SK-N-MC (cell line): ENCODE data around the gene KIAA1958.
"Not testable (repeated sequence)": the region's sequence is repeated elsewhere in the genome, so short reads cannot be mapped to it uniquely, and the experiment has no call there.

Experiments
- DNase-seq: peaks from one replicate; pipeline ENCODE4 v3.0.0-alpha.2; 2011; ENCODE audit warnings: low read depth, low spot score
- H3K27ac ChIP-seq: fragments of 200-600 bp; sonication (generic); 2 replicates; pipeline ENCODE4 v1.5.1; 2016; ENCODE audit warnings: mixed run types
- H3K36me3 ChIP-seq: fragments of 200-600 bp; sonication (generic); 2 replicates; pipeline ENCODE4 v1.6.1; 2017; ENCODE audit warnings: antibody characterized with exemption, low read length, mixed read lengths; ENCODE audit not compliant: insufficient read depth
- H3K4me3 ChIP-seq: fragments of 200-600 bp; sonication (generic); 2 replicates; pipeline ENCODE4 v1.5.1; 2016
- H3K9ac ChIP-seq: fragments of 200-600 bp; sonication (generic); 2 replicates; pipeline ENCODE4 v1.8.0; 2017; ENCODE audit warnings: mixed run types, mixed read lengths; ENCODE audit not compliant: insufficient read length
- H3K9me3 ChIP-seq: fragments of 200-600 bp; sonication (generic); 2 replicates; pipeline ENCODE4 v1.6.1; 2017; ENCODE audit warnings: low read depth, mild to moderate bottlenecking, antibody characterized with exemption, low read length, moderate library complexity, mixed read lengths
- EZH2 ChIP-seq: fragments of 200-600 bp; sonication (generic); IDR thresholded peaks from one replicate; pipeline ENCODE4 v1.6.1; 2017; ENCODE audit warnings: antibody characterized with exemption
- FOXP2 ChIP-seq: optimal IDR thresholded peaks from 2 replicates; pipeline ENCODE3; 2011; ENCODE audit warnings: mild to moderate bottlenecking, moderate library complexity; ENCODE audit not compliant: insufficient read depth; ENCODE audit errors: extremely low read length, control extremely low read depth
- POLR2AphosphoS5 ChIP-seq: IDR thresholded peaks from 2 replicates; pipeline ENCODE4 v1.6.1; 2012; ENCODE audit warnings: mild to moderate bottlenecking, low read depth, low read length, borderline replicate concordance

The KIAA1958 gene

GRCh38 chr9:112670991-112671625, 184.5 kb downstream of the KIAA1958 start:
- Histone ChIP-seq H3K4me3 (no peak overlapping the region), H3K9me3 (no peaks in the 10 kb centered on the region), H3K36me3 (no peaks in the 10 kb centered on the region), H3K27ac (no peak overlapping the region), H3K9ac (no peak overlapping the region)
- TF ChIP-seq POLR2AphosphoS5 (no peak), EZH2 (no peak), FOXP2 (no peak)
- DNase-seq = no peak

GRCh38 chr9:112673221-112673620, 186.6 kb downstream of the KIAA1958 start:
- H3K36me3 ChIP-seq, H3K9me3 ChIP-seq, H3K4me3 ChIP-seq, DNase-seq, H3K27ac ChIP-seq, H3K9ac ChIP-seq: not testable (repeated sequence)

- H3K4me3 ChIP-seq = no peak overlapping the region
- H3K36me3 ChIP-seq = no peaks in the 10 kb centered on the region
- no peaks in the 10 kb centered on the region; the same call in 1 of the 2 replicates for H3K9me3 ChIP-seq
- DNase-seq = no peak
- no peak overlapping the region for H3K9ac ChIP-seq
- TF ChIP-seq FOXP2 (no peak), POLR2AphosphoS5 (no peak), EZH2 (no peak)
- no peak overlapping the region for H3K27ac ChIP-seq
Measured at GRCh38 chr9:112677040-112677439, 190.4 kb downstream of the KIAA1958 start.

GRCh38 chr9:112680731-112681402, 194.2 kb downstream of the KIAA1958 start:
- Histone ChIP-seq H3K36me3 (no peaks in the 10 kb centered on the region), H3K9ac (no peak overlapping the region), H3K27ac (no peak overlapping the region), H3K9me3 (no peaks in the 10 kb centered on the region; the same call in 1 of the 2 replicates), H3K4me3 (no peak overlapping the region)
- no peak for TF ChIP-seq POLR2AphosphoS5
- no peak for TF ChIP-seq FOXP2
- no peak for TF ChIP-seq EZH2
- DNase-seq = no peak

GRCh38 chr9:112689161-112689740, 202.6 kb downstream of the KIAA1958 start:
- no peak for DNase-seq
- TF ChIP-seq FOXP2 (no peak), POLR2AphosphoS5 (no peak), EZH2 (no peak)
- Histone ChIP-seq H3K36me3 (peaks cover 29% of the 10 kb centered on the region), H3K4me3 (no peak overlapping the region), H3K9me3 (no peaks in the 10 kb centered on the region), H3K9ac (no peak overlapping the region), H3K27ac (no peak overlapping the region)

GRCh38 chr9:112694706-112695555, 208.3 kb downstream of the KIAA1958 start:
- Histone ChIP-seq H3K9me3 (no peaks in the 10 kb centered on the region), H3K27ac (peak overlapping the region; percentile 45; the same call in 1 of the 2 replicates), H3K4me3 (no peak overlapping the region), H3K36me3 (peaks cover 18% of the 10 kb centered on the region; the same call in 1 of the 2 replicates), H3K9ac (no peak overlapping the region)
- TF ChIP-seq POLR2AphosphoS5 (no peak), EZH2 (no peak), FOXP2 (no peak)
- no peak for DNase-seq

GRCh38 chr9:112696461-112696860, 209.8 kb downstream of the KIAA1958 start:
- H3K4me3 ChIP-seq = no peak overlapping the region
- TF ChIP-seq FOXP2 (no peak), EZH2 (no peak), POLR2AphosphoS5 (no peak)
- no peak overlapping the region for H3K27ac ChIP-seq
- H3K9ac ChIP-seq = no peak overlapping the region
- H3K36me3 ChIP-seq = peaks cover 10% of the 10 kb centered on the region
- DNase-seq = no peak
- no peaks in the 10 kb centered on the region for H3K9me3 ChIP-seq

- no peak overlapping the region for H3K27ac ChIP-seq
- no peak overlapping the region for H3K9ac ChIP-seq
- no peak for TF ChIP-seq POLR2AphosphoS5
- no peak for TF ChIP-seq EZH2
- no peak for TF ChIP-seq FOXP2
- H3K4me3 ChIP-seq = no peak overlapping the region
- no peak for DNase-seq
- no peaks in the 10 kb centered on the region for H3K9me3 ChIP-seq
- H3K36me3 ChIP-seq = peaks cover 10% of the 10 kb centered on the region
Measured at GRCh38 chr9:112699230-112699629, 212.6 kb downstream of the KIAA1958 start.
